OCI-LY7 (cell line): ENCODE measurements around the gene SPR.

ENCODE experiments used
- EZH2phosphoT487 ChIP-seq: fragments of 200-600 bp; sonication (generic); IDR thresholded peaks from 2 replicates; pipeline ENCODE4 v1.6.1; 2018; ENCODE audit warnings: low read depth, borderline replicate concordance, mild to moderate bottlenecking, mixed run types, antibody characterized with exemption, low read length, moderate library complexity, mixed read lengths
- TF ChIP-seq, protein P1 (sequence below): fragments of 200-600 bp; sonication (generic); conservative IDR thresholded peaks from 2 replicates; pipeline ENCODE4 v1.5.1; 2014; ENCODE audit warnings: mild to moderate bottlenecking, antibody characterized with exemption, low read length, moderate library complexity, mixed read lengths

DNA sequence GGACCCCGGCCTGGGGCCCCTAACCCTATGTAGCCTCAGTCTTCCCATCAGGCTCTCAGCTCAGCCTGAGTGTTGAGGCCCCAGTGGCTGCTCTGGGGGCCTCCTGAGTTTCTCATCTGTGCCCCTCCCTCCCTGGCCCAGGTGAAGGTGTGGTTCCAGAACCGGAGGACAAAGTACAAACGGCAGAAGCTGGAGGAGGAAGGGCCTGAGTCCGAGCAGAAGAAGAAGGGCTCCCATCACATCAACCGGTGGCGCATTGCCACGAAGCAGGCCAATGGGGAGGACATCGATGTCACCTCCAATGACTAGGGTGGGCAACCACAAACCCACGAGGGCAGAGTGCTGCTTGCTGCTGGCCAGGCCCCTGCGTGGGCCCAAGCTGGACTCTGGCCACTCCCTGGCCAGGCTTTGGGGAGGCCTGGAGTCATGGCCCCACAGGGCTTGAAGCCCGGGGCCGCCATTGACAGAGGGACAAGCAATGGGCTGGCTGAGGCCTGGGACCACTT lies 46.5 kb downstream of the SPR start:
- TF ChIP-seq, protein P1, sequence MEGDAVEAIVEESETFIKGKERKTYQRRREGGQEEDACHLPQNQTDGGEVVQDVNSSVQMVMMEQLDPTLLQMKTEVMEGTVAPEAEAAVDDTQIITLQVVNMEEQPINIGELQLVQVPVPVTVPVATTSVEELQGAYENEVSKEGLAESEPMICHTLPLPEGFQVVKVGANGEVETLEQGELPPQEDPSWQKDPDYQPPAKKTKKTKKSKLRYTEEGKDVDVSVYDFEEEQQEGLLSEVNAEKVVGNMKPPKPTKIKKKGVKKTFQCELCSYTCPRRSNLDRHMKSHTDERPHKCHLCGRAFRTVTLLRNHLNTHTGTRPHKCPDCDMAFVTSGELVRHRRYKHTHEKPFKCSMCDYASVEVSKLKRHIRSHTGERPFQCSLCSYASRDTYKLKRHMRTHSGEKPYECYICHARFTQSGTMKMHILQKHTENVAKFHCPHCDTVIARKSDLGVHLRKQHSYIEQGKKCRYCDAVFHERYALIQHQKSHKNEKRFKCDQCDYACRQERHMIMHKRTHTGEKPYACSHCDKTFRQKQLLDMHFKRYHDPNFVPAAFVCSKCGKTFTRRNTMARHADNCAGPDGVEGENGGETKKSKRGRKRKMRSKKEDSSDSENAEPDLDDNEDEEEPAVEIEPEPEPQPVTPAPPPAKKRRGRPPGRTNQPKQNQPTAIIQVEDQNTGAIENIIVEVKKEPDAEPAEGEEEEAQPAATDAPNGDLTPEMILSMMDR: no peak
- TF ChIP-seq EZH2phosphoT487: no peak
